ENCODE data around the gene RTCA. TPM values are rescaled to one million over a fixed set of nuclear protein-coding genes. Genes with fewer than 3 reads are reported as not detected.

RTCA gene
- total RNA-seq, 1 experiment from 2014 or later: 26.5 TPM

- no peak overlapping the region for H3K9ac ChIP-seq (ENCODE audit: low read length)
- H3K4me1 ChIP-seq (ENCODE audit: control insufficient read depth in 1 of 2, insufficient read depth in 2 of 2, low read length in 2 of 2): no peaks in the 10 kb centered on the region
- CTCF ChIA-PET: no interaction called here
- H3K9me2 ChIP-seq (ENCODE audit: insufficient read depth): no peaks in the 10 kb centered on the region
- H3K79me2 ChIP-seq (ENCODE audit: insufficient read depth, low read length): no peaks in the 10 kb centered on the region
- BruUV-seq (replicated peaks): no TSS peak
- no peaks in the 10 kb centered on the region for H3K36me3 ChIP-seq (ENCODE audit: control insufficient read depth in 1 of 2, insufficient read depth in 2 of 2, low read length in 2 of 2)
- RAD21 ChIA-PET (ENCODE audit: low non-redundant PET in 1 of 2, low total read pairs in 2 of 2, uncharacterized antibody in 2 of 2, unreplicated experiment in 2 of 2): no interaction called here
- intact Hi-C loops (cut with micrococcal nuclease): no loop called here
- no peak overlapping the region for H2AFZ ChIP-seq (ENCODE audit: low read depth, low read length, poor library complexity, severe bottlenecking)
- DNase-seq (ENCODE audit: low read depth, low spot score): no peak
- no peaks in the 10 kb centered on the region for H4K20me1 ChIP-seq (ENCODE audit: insufficient read depth)
- no peaks in the 10 kb centered on the region for H3K27me3 ChIP-seq (ENCODE audit: insufficient read depth, low read length)
- POLR2A ChIA-PET: interaction anchor here (0.8 kb wide), 1 partner anchor 13 kb away, joined by 3 read pairs; no protein-coding TSS in a partner anchor
- H3K4me2 ChIP-seq (ENCODE audit: low read length): no peak overlapping the region
- H3K9me3 ChIP-seq (ENCODE audit: control insufficient read depth in 1 of 2, insufficient read depth in 1 of 2, low read depth in 1 of 2, low read length in 2 of 2): no peaks in the 10 kb centered on the region
- H3K27ac ChIP-seq (ENCODE audit: low read depth, low read length): no peak overlapping the region
- no peak for TF ChIP-seq ZFX (IDR thresholded peaks at IDR 0.05)
- TF ChIP-seq CEBPB (IDR thresholded peaks at IDR 0.05; ENCODE audit: low read depth): no peak
- TF ChIP-seq EZH2phosphoT487 (IDR thresholded peaks at IDR 0.05; ENCODE audit: borderline replicate concordance): no peak
- no peak for TF ChIP-seq ZNF274 (IDR thresholded peaks at IDR 0.05; ENCODE audit: low read depth, low read length)
- no peak for TF ChIP-seq JUND (IDR thresholded peaks at IDR 0.05)
- TF ChIP-seq SIN3A (IDR thresholded peaks at IDR 0.05; ENCODE audit: low read depth): no peak
- TF ChIP-seq ELF1 (IDR thresholded peaks at IDR 0.05; ENCODE audit: borderline replicate concordance, low read depth): no peak
- TF ChIP-seq TCF7L2 (IDR thresholded peaks at IDR 0.05; ENCODE audit: borderline replicate concordance, extremely low read depth, insufficient read depth, insufficient read length): no peak
- TF ChIP-seq MAX (IDR thresholded peaks at IDR 0.05): no peak
- no peak for TF ChIP-seq SRF (IDR thresholded peaks at IDR 0.05; ENCODE audit: low read depth)
- TF ChIP-seq, protein P1, sequence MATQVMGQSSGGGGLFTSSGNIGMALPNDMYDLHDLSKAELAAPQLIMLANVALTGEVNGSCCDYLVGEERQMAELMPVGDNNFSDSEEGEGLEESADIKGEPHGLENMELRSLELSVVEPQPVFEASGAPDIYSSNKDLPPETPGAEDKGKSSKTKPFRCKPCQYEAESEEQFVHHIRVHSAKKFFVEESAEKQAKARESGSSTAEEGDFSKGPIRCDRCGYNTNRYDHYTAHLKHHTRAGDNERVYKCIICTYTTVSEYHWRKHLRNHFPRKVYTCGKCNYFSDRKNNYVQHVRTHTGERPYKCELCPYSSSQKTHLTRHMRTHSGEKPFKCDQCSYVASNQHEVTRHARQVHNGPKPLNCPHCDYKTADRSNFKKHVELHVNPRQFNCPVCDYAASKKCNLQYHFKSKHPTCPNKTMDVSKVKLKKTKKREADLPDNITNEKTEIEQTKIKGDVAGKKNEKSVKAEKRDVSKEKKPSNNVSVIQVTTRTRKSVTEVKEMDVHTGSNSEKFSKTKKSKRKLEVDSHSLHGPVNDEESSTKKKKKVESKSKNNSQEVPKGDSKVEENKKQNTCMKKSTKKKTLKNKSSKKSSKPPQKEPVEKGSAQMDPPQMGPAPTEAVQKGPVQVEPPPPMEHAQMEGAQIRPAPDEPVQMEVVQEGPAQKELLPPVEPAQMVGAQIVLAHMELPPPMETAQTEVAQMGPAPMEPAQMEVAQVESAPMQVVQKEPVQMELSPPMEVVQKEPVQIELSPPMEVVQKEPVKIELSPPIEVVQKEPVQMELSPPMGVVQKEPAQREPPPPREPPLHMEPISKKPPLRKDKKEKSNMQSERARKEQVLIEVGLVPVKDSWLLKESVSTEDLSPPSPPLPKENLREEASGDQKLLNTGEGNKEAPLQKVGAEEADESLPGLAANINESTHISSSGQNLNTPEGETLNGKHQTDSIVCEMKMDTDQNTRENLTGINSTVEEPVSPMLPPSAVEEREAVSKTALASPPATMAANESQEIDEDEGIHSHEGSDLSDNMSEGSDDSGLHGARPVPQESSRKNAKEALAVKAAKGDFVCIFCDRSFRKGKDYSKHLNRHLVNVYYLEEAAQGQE (IDR thresholded peaks at IDR 0.05; ENCODE audit: low read depth): no peak
- TF ChIP-seq YY1 (IDR thresholded peaks at IDR 0.05; ENCODE audit: extremely low read depth, insufficient replicate concordance, low read depth, low read length): no peak
- no peak for TF ChIP-seq CTCF (IDR thresholded peaks at IDR 0.05 in 2 of 3, conservative IDR thresholded peaks at IDR 0.05 in 1 of 3; ENCODE audit: borderline replicate concordance in 1 of 3, insufficient read depth in 1 of 3, low read depth in 2 of 3, low read length in 2 of 3)
- TF ChIP-seq CBX3 (IDR thresholded peaks at IDR 0.05; ENCODE audit: low read depth): no peak
- TF ChIP-seq, protein P2, sequence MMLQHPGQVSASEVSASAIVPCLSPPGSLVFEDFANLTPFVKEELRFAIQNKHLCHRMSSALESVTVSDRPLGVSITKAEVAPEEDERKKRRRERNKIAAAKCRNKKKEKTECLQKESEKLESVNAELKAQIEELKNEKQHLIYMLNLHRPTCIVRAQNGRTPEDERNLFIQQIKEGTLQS (IDR thresholded peaks at IDR 0.05): no peak
- no peak for TF ChIP-seq FOSL1 (IDR thresholded peaks at IDR 0.05; ENCODE audit: low read depth)
- TF ChIP-seq POLR2A (IDR thresholded peaks at IDR 0.05; ENCODE audit: borderline replicate concordance, extremely low read depth, insufficient read depth, insufficient read length): no peak
- TF ChIP-seq SP1 (IDR thresholded peaks at IDR 0.05; ENCODE audit: low read depth): no peak
- TF ChIP-seq EZH2 (IDR thresholded peaks at IDR 0.05): no peak
- no peak overlapping the region for H3K4me3 ChIP-seq (replicated peaks in 1 of 2; ENCODE audit: low read depth in 1 of 2, low read length in 2 of 2)
- no peak for ATAC-seq
Measured at GRCh38 chr1:100298512-100298911, 32.5 kb downstream of the RTCA start.
